ENCODE data around the gene PITX1.
A peak's percentile ranks its signal among the peaks of the same experiment; 100 is the strongest.
"Not testable (repeated sequence)": the region's sequence is repeated elsewhere in the genome, so short reads cannot be mapped to it uniquely, and the experiment has no call there.

The PITX1 gene

GRCh38 chr5:135033901-135034235, at the start of gene PITX1:
TSS of gene PITX1 (minus strand) at chr5:135034228. CDS start at chr5:135033881, 347 bp downstream.
- peak within 1 kb of the TSS; percentile 80 for H3K27ac ChIP-seq
- no peak for TF ChIP-seq ZFX (IDR thresholded peaks at IDR 0.05; ENCODE audit: borderline replicate concordance)
- no peak for TF ChIP-seq CTCF (IDR thresholded peaks at IDR 0.05)

GRCh38 chr5:135083334-135083733, 49.3 kb upstream of the PITX1 start:
- not testable (repeated sequence) for H3K27ac ChIP-seq

- H3K27ac ChIP-seq = no peak overlapping the region
- TF ChIP-seq CTCF (IDR thresholded peaks at IDR 0.05) = no peak
- no peak for TF ChIP-seq ZFX (IDR thresholded peaks at IDR 0.05; ENCODE audit: borderline replicate concordance)
These were observed 47.2 kb upstream of the PITX1 start for GRCh38 chr5:135081240-135081639.

GRCh38 chr5:135079760-135080159, 45.7 kb upstream of the PITX1 start:
- TF ChIP-seq ZFX (IDR thresholded peaks at IDR 0.05; ENCODE audit: borderline replicate concordance) (no peak), CTCF (IDR thresholded peaks at IDR 0.05) (no peak)
- H3K27ac ChIP-seq = no peak overlapping the region

- no peak overlapping the region for H3K27ac ChIP-seq
- TF ChIP-seq ZFX (IDR thresholded peaks at IDR 0.05; ENCODE audit: borderline replicate concordance) (no peak), CTCF (IDR thresholded peaks at IDR 0.05) (no peak)
These were observed 45.2 kb upstream of the PITX1 start for GRCh38 chr5:135079099-135079681.

- TF ChIP-seq ZFX (IDR thresholded peaks at IDR 0.05; ENCODE audit: borderline replicate concordance) = no peak
- no peak overlapping the region for H3K27ac ChIP-seq
These were observed 42.8 kb upstream of the PITX1 start for GRCh38 chr5:135076801-135077200.

GRCh38 chr5:135076051-135076491, 42.0 kb upstream of the PITX1 start:
- H3K27ac ChIP-seq = no peak overlapping the region
- TF ChIP-seq ZFX (IDR thresholded peaks at IDR 0.05; ENCODE audit: borderline replicate concordance) = no peak
- TF ChIP-seq CTCF (IDR thresholded peaks at IDR 0.05) = no peak

GRCh38 chr5:135075621-135076020, 41.6 kb upstream of the PITX1 start:
- no peak for TF ChIP-seq CTCF (IDR thresholded peaks at IDR 0.05)
- no peak for TF ChIP-seq ZFX (IDR thresholded peaks at IDR 0.05; ENCODE audit: borderline replicate concordance)
- no peak overlapping the region for H3K27ac ChIP-seq
